H1 (cell line): ENCODE results near the gene ZNF746. TPM values are rescaled to one million over a fixed set of nuclear protein-coding genes. Genes with fewer than 3 reads are reported as not detected.

Source experiments
- CTCF ChIA-PET: fragments of 300-600 bp; sonication (Branson Sonifier 250); formaldehyde crosslinking; loops from one replicate; lab custom pipeline; 2021; ENCODE audit not compliant: partially characterized antibody; lab: Charles Lee
- POLR2A ChIA-PET: fragments of 300-600 bp; sonication (Branson Sonifier 250); formaldehyde crosslinking; loops from one replicate; lab custom pipeline; 2021; ENCODE audit warnings: inconsistent platforms; ENCODE audit not compliant: partially characterized antibody; lab: Charles Lee
- DNase-seq, 2 experiments: peaks; one replicate each; pipeline versions ENCODE4 v3.0.0 to v3.0.0-alpha.2; 2010 to 2022; ENCODE audit warnings: low spot score in 2 of 2, low read depth in 1 of 2, mixed read lengths in 1 of 2
- FAIRE-seq: peaks from 2 replicates; lab custom pipeline; 2011; peaks lifted over from hg19 to GRCh38; lab: Jason Lieb, UNC
- H2AFZ ChIP-seq: 2 replicates; pipeline ENCODE4 v1.8.1; 2012; ENCODE audit warnings: low read length, inconsistent platforms
- H2AK5ac ChIP-seq: 2 replicates; pipeline ENCODE4 v1.6.1; 2013; ENCODE audit warnings: low read depth, low read length
- H2BK120ac ChIP-seq: replicated peaks from 2 replicates; pipeline ENCODE3; 2013; ENCODE audit warnings: low read depth, low read length, inconsistent platforms
- H2BK12ac ChIP-seq: 2 replicates; pipeline ENCODE4 v1.6.1; 2013; ENCODE audit warnings: low read depth, low read length
- H2BK15ac ChIP-seq: 2 replicates; pipeline ENCODE4 v1.6.1; 2013; ENCODE audit warnings: low read length
- H2BK20ac ChIP-seq: 2 replicates; pipeline ENCODE4 v1.6.1; 2013; ENCODE audit warnings: low read length
- H2BK5ac ChIP-seq: 2 replicates; pipeline ENCODE4 v1.6.1; 2013; ENCODE audit warnings: low read depth, low read length
- H3K14ac ChIP-seq: 2 replicates; pipeline ENCODE4 v1.6.1; 2013; ENCODE audit warnings: inconsistent platforms; ENCODE audit not compliant: insufficient read length
- H3K18ac ChIP-seq: 2 replicates; pipeline ENCODE4 v1.6.1; 2013; ENCODE audit warnings: low read length; ENCODE audit errors: extremely low read depth
- H3K23ac ChIP-seq: 2 replicates; pipeline ENCODE4 v1.6.1; 2013; ENCODE audit warnings: inconsistent platforms; ENCODE audit not compliant: insufficient read length
- H3K23me2 ChIP-seq: 2 replicates; pipeline ENCODE4 v1.6.1; 2013; ENCODE audit warnings: low read depth, low read length
- H3K27ac ChIP-seq: 2 replicates; pipeline ENCODE4 v1.6.1; 2011; ENCODE audit warnings: low read depth, low read length, inconsistent platforms
- H3K27me3 ChIP-seq, 4 experiments: replicated peaks in 1 of 4; 1 replicate in 1 of 4; 2 replicates in 3 of 4; pipeline versions ENCODE4 v1.6.1 to v1.8.1; 2011 to 2013; ENCODE audit warnings: low read length in 3 of 4, mild to moderate bottlenecking in 3 of 4, inconsistent platforms in 2 of 4, mixed read lengths in 2 of 4, moderate library complexity in 1 of 4; ENCODE audit not compliant: control insufficient read depth in 3 of 4, insufficient read depth in 3 of 4; ENCODE audit errors: extremely low read depth in 1 of 4
- H3K36me3 ChIP-seq, 4 experiments: 2 replicates each; pipeline versions ENCODE4 v1.6.1 to v1.8.1; 2011 to 2013; ENCODE audit warnings: mild to moderate bottlenecking in 4 of 4, low read length in 3 of 4, moderate library complexity in 2 of 4, control low read depth in 1 of 4, inconsistent platforms in 1 of 4; ENCODE audit not compliant: insufficient read depth in 4 of 4, control insufficient read depth in 2 of 4
- H3K4ac ChIP-seq: replicated peaks from 2 replicates; pipeline ENCODE3; 2013; ENCODE audit warnings: low read length, low read depth, mixed read lengths, inconsistent platforms; ENCODE audit not compliant: insufficient read length
- H3K4me1 ChIP-seq, 4 experiments: replicated peaks in 1 of 4; 1 replicate in 1 of 4; 2 replicates in 3 of 4; pipeline versions ENCODE4 v1.6.1 to v1.8.1; 2011 to 2013; ENCODE audit warnings: low read length in 3 of 4, inconsistent platforms in 2 of 4, mixed read lengths in 1 of 4; ENCODE audit not compliant: insufficient read depth in 4 of 4, control insufficient read depth in 3 of 4
- H3K4me2 ChIP-seq, 2 experiments: 2 replicates each; pipeline versions ENCODE4 v1.6.1 to v1.8.1; 2011 to 2013; ENCODE audit warnings: low read depth in 2 of 2, low read length in 2 of 2, control low read depth in 1 of 2, inconsistent platforms in 1 of 2, mild to moderate bottlenecking in 1 of 2; ENCODE audit not compliant: insufficient read depth in 1 of 2
- H3K4me3 ChIP-seq, 4 experiments: fragments of 200-600, 300-600 bp in 1 of 4; sonication (generic), shearing (Covaris generic), sonication (Bioruptor Twin) in 1 of 4; 2 replicates each; pipeline versions ENCODE4 v1.5.1 to v1.8.1; 2011 to 2016; ENCODE audit warnings: low read length in 4 of 4, low read depth in 3 of 4, control low read depth in 2 of 4, inconsistent platforms in 2 of 4, mild to moderate bottlenecking in 2 of 4, mixed read lengths in 1 of 4, moderate library complexity in 1 of 4; ENCODE audit not compliant: insufficient read depth in 2 of 4; ENCODE audit errors: extremely low read depth in 1 of 4
- H3K56ac ChIP-seq: replicated peaks from 2 replicates; pipeline ENCODE3; 2013; ENCODE audit warnings: low read depth, mild to moderate bottlenecking, mixed read lengths, low read length, inconsistent platforms; ENCODE audit not compliant: insufficient read length
- H3K79me1 ChIP-seq: 2 replicates; pipeline ENCODE4 v1.6.1; 2013; ENCODE audit warnings: low read depth, low read length, control low read depth
- H3K79me2 ChIP-seq, 2 experiments: 2 replicates each; pipeline versions ENCODE4 v1.6.1 to v1.8.1; 2012 to 2013; ENCODE audit warnings: low read length in 2 of 2, mild to moderate bottlenecking in 2 of 2, inconsistent platforms in 1 of 2; ENCODE audit not compliant: insufficient read depth in 2 of 2, control insufficient read depth in 1 of 2
- H3K9ac ChIP-seq, 4 experiments: replicated peaks in 1 of 4; 1 replicate in 1 of 4; 2 replicates in 3 of 4; pipeline versions ENCODE4 v1.6.1 to v1.8.1; 2011 to 2013; ENCODE audit warnings: low read depth in 3 of 4, low read length in 3 of 4, control low read depth in 2 of 4, mild to moderate bottlenecking in 2 of 4, moderate library complexity in 2 of 4, inconsistent platforms in 1 of 4; ENCODE audit errors: extremely low read depth in 1 of 4
- H3K9me3 ChIP-seq, 2 experiments: 2 replicates each; pipeline versions ENCODE4 v1.6.1 to v1.8.1; 2012 to 2013; ENCODE audit warnings: mild to moderate bottlenecking in 2 of 2, moderate library complexity in 2 of 2, control low read depth in 1 of 2, inconsistent platforms in 1 of 2, low read depth in 1 of 2, low read length in 1 of 2, mixed read lengths in 1 of 2; ENCODE audit not compliant: insufficient read depth in 2 of 2
- H4K20me1 ChIP-seq, 2 experiments: replicated peaks in 1 of 2; 2 replicates each; pipeline versions ENCODE3 to v1.8.1; 2011 to 2013; ENCODE audit warnings: inconsistent platforms in 2 of 2, low read length in 2 of 2, mild to moderate bottlenecking in 1 of 2; ENCODE audit not compliant: insufficient read depth in 2 of 2, control insufficient read depth in 1 of 2
- H4K5ac ChIP-seq: 2 replicates; pipeline ENCODE4 v1.6.1; 2013; ENCODE audit warnings: low read length, low read depth, mixed read lengths, inconsistent platforms; ENCODE audit not compliant: insufficient read length
- H4K8ac ChIP-seq: 2 replicates; pipeline ENCODE4 v1.8.0; 2013; ENCODE audit warnings: mild to moderate bottlenecking, moderate library complexity, low read length, inconsistent platforms; ENCODE audit not compliant: insufficient read depth; ENCODE audit errors: extremely low read depth
- H4K91ac ChIP-seq: replicated peaks from 2 replicates; pipeline ENCODE3; 2013; ENCODE audit warnings: low read length, mixed read lengths, inconsistent platforms; ENCODE audit not compliant: insufficient read length
- CHD2 ChIP-seq: IDR thresholded peaks from 2 replicates; pipeline ENCODE4 v1.6.1; 2012; ENCODE audit warnings: low read length, improper control_type of control experiment
- HDAC2 ChIP-seq, 2 experiments: fragments of 300-600 bp in 1 of 2; sonication (generic) in 1 of 2; IDR thresholded peaks; 2 replicates each; pipeline ENCODE4 v1.6.1; 2011 to 2012; ENCODE audit warnings: low read depth in 2 of 2, low read length in 2 of 2, mild to moderate bottlenecking in 2 of 2, moderate library complexity in 2 of 2, borderline replicate concordance in 1 of 2, inconsistent platforms in 1 of 2
- RNF2 ChIP-seq: fragments of 200-900, 300-1000 bp; sonication (generic); IDR thresholded peaks from 2 replicates; pipeline ENCODE4 v1.7.1; 2016; ENCODE audit warnings: borderline replicate concordance, low read depth, mild to moderate bottlenecking, antibody characterized with exemption, low read length; ENCODE audit not compliant: poor library complexity, severe bottlenecking; ENCODE audit errors: missing control alignments
- SP4 ChIP-seq: IDR thresholded peaks from 2 replicates; pipeline ENCODE4 v1.6.1; 2012; ENCODE audit warnings: low read length, inconsistent platforms
- ZNF274 ChIP-seq: IDR thresholded peaks from 2 replicates; pipeline ENCODE4 v1.7.0; 2012; ENCODE audit warnings: low read length, borderline replicate concordance; ENCODE audit errors: extremely low read depth
- WGBS, 2 experiments: shearing (Covaris generic) in 1 of 2; methylation state at CpG; one replicate each; pipeline versions ENCODE4 v1.1.6 to v1.1.7; 2013 to 2015; ENCODE audit warnings: low lambda C conversion rate in 2 of 2, mixed read lengths in 2 of 2, inconsistent platforms in 1 of 2, low coverage in 1 of 2, missing lambda C conversion rate in 1 of 2; ENCODE audit not compliant: insufficient replicate concordance in 2 of 2, insufficient coverage in 1 of 2, insufficient read length in 1 of 2; ENCODE audit errors: extremely low coverage in 1 of 2, missing lambda C conversion rate in 1 of 2; 5-methylcytosine and 5-hydroxymethylcytosine counted together
- polyA plus RNA-seq, 7 experiments: library from polyadenylated mRNA; depleted of rRNA in 3 of 7; stranded (reverse) in 5 of 7; unstranded in 2 of 7; fragments of >200 nt in 5 of 7; fragments of 200-250 nt in 2 of 7; gene quantifications; 1 replicate in 5 of 7; 2 replicates in 1 of 7; 4 replicates in 1 of 7; pipeline versions ENCODE4 v1.2.1 to v1.2.3, GENCODE V29; 2011 to 2013; ENCODE audit warnings: missing spikeins in 2 of 7, mixed read lengths in 2 of 7
- total RNA-seq: library from RNA; stranded (reverse); fragmentation: NEBNext Ultra II Directional; extraction: Animal tissue kit (Norgen Biotek cat#: 25700); gene quantifications from 2 replicates; pipeline ENCODE4 v1.2.1, GENCODE V29; 2021

ZNF746 gene
- total and polyA plus RNA-seq, 2 of the 8 experiments (the other 6 are each of a cell fraction or from before 2014, with no cell fraction given), result 7.5 to 15.6 TPM

- Histone ChIP-seq H3K18ac (no peak overlapping the region), H3K4me2 (no peak overlapping the region), H3K4me1 (no peaks in the 10 kb centered on the region), H3K56ac (no peak overlapping the region), H3K36me3 (no peaks in the 10 kb centered on the region), H3K9me3 (peaks cover 0 to 3% of the 10 kb centered on the region in 2 experiments; a peak in 1 of 4 replicates), H3K4ac (no peak overlapping the region), H3K27ac (no peak overlapping the region), H2BK120ac (no peak overlapping the region), H2BK5ac (no peak overlapping the region), H4K5ac (no peak overlapping the region), H2BK15ac (no peak overlapping the region), H3K4me3 (no peak overlapping the region), H2AK5ac (no peak overlapping the region), H3K14ac (no peak overlapping the region), H3K27me3 (peaks cover 0 to 3% (median under 1%) of the 10 kb centered on the region in 4 experiments; a peak in 2 of 7 replicates), H2BK20ac (no peak overlapping the region), H4K8ac (no peak overlapping the region), H2AFZ (no peak overlapping the region), H2BK12ac (no peak overlapping the region), H4K20me1 (no peaks in the 10 kb centered on the region), H3K23me2 (0 out of 2 replicates have a peak, but pooled peaks cover 3% of the 10 kb centered on the region), H3K23ac (no peak overlapping the region), H3K79me1 (no peaks in the 10 kb centered on the region), H4K91ac (no peak overlapping the region), H3K9ac (no peak overlapping the region), H3K79me2 (no peaks in the 10 kb centered on the region; a peak in 1 of 4 replicates)
- CTCF ChIA-PET, result interaction anchor here (0.7 to 1.7 kb wide), 4 partner anchors 14 to 123 kb away, joined by 3 to 5 read pairs (median 4); no protein-coding TSS in a partner anchor
- 89% methylated on average over 13 of the region's 13 CpGs; no CpG with 5 or more reads in 1 of the 2 experiments for WGBS, 2 experiments
- POLR2A ChIA-PET, result no interaction called here
- DNase-seq, result no peak
- no peak for FAIRE-seq
- no peak for TF ChIP-seq SP4
- no peak for TF ChIP-seq HDAC2 (IDR thresholded peaks at IDR 0.05; ENCODE audit: borderline replicate concordance in 1 of 2, low read depth in 2 of 2, low read length in 2 of 2)
- no peak for TF ChIP-seq ZNF274
- no peak for TF ChIP-seq CHD2
- no peak for TF ChIP-seq RNF2
Observed at GRCh38 chr7:149501651-149502050, 4.0 kb upstream of the ZNF746 start.
